ENCODE measurements around the gene CTNNBL1.

The CTNNBL1 gene

DNA sequence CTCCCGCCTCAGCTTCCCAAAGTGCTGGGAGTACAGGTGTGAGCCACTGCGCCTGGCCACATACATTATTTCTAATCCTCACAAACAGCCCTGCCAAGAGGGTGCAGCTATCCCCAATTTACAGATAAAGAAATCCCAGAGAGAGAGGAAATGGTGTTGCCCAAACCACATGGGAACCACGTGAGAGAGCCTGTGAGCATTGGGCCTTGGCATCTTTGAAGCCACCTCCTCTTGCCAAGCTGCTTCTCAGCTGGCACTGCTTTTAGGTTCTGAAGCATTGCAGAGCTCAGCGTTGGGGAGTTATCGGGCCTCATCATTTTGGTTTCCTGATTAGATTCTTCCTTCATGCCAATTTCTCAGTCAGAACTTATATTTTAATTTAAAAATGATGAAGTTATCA, 80.3 kb downstream of the CTNNBL1 start:
- no peak for DNase-seq (ENCODE audit: extremely low read depth in 1 of 2, low read depth in 1 of 2)

DNA sequence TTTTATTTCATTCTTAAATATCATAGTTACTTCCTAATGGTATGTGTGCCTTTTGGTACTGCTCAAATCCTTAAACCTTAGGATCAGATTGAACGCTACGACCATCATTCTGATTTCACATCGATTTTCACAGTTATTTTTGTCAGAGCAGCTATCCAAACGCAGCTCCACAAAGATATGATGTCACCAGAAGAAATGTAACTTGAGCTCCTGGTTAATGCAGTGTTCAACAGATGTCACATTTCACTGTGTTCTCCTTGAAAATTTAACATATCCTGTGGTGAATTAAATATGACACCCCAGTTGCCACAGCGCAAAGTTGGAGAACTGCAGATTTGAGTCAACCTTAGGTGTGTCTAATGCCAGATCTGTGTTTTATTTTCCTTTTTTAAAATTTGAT, 81.4 kb downstream of the CTNNBL1 start:
- DNase-seq (ENCODE audit: extremely low read depth in 1 of 2, low read depth in 1 of 2) = no peak

DNA sequence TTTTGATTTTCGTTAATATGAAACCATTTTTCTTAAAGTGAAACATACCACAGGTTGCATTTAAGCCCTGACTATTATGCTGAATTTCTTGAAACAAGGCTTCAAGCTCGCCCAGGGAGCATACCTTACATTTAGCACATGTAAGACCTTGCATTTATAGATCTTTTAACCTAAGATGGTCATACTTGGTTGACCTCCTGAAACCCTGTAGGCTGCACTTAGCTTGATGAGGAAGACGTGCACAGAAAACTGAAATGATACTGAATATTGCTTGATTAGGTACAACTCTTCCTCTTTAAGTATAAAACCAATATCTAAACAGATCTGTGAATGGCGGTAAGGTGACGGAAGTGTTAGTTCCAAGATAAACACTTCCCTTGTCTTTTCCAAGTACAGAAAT, 82.2 kb downstream of the CTNNBL1 start:
- DNase-seq (ENCODE audit: extremely low read depth in 1 of 2, low read depth in 1 of 2) = no peak

DNA sequence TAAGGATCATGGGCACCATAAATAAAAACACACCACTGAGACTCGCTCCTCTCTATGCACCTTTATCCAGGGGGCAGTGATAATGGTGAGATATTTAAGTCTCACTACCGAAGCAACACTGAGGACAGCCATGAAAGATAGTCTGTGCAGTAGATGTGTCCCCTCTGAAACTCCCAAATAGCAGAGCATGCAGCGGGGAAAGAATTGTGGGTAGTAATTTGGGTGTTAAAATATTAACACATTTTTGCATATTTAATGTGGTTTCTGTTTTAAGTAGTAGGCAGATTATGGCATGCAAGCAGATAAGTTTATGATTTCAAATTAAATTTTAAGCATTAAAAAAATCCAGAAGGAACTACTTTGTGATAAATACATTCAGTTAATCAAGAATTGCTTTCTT, 82.7 kb downstream of the CTNNBL1 start:
- no peak for DNase-seq (ENCODE audit: extremely low read depth in 1 of 2, low read depth in 1 of 2)

DNA sequence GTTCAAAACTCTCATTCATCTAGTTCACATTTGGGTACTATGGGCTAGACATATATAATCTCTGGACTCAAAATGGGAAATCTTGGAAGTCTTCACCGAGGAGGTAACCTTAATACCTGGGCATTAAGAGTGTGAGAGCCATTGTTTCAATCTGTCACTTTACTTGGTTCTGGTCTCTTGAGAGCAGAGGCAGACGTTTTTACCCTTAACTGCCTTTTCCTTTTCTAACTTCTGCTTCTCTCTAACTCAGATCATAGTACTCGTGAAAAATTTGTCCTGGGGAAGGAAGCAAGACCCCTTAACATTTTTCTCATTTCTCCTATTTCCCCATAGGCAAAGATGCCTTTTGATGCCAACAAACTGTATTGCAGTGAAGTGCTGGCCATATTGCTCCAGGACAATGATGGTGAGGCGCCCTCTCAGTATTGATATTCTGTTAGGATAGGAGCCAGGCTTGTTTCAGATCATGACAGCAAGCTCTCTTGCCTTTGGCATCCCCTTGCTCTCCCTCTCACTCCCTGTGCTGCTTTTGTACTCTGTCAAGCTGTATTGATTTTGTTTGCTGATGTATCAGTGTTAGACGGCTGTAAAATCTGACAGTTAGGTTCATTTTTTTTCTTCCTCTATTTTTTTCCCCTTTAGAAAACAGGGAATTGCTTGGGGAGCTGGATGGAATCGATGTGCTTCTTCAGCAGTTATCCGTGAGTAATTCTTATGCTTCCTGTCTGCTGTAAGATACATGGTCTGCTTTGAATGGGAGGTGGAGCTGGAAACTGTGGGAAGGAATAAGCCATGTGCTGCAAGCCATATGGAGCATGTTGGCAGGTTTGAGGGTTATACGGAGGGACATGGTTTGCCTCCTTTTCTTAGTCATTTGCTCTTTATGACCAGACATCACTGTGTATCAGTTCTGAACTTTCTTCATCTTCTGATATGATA, 83.5 kb downstream of the CTNNBL1 start:
- no peak for DNase-seq (ENCODE audit: extremely low read depth in 1 of 2, low read depth in 1 of 2)

DNA sequence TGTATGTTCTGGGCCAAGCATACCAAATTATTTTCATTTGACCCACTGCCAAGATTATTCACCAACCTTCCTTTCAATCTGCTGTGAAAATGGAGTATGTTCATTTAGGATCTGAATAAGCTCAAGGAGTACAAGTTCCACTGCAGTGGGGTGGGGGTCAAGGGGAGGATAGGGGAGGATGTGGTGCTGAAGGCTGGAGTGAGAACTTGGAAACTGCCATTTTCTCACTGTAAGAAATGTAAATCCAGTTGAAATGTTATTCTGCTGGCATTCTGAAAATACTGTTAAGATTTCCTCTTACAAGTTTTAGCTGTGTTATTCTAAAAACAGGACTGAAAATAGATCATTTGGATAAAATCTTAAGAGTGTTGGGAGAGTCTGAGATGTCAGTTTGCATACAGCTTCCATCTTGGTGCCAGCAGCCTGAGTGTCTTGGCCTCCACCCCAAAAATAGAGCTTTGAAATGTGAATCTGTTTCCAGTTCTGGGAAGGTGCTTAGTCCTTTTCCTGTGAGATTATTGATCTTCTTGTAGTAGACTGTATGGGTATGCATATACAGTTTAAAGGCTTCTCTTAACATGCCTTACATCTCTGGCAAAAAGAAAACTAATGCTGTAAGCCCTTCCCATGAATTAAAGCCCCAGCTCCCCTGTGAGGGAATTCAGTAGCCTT, 84.3 kb downstream of the CTNNBL1 start:
- no peak for DNase-seq (ENCODE audit: extremely low read depth in 1 of 2, low read depth in 1 of 2)

DNA sequence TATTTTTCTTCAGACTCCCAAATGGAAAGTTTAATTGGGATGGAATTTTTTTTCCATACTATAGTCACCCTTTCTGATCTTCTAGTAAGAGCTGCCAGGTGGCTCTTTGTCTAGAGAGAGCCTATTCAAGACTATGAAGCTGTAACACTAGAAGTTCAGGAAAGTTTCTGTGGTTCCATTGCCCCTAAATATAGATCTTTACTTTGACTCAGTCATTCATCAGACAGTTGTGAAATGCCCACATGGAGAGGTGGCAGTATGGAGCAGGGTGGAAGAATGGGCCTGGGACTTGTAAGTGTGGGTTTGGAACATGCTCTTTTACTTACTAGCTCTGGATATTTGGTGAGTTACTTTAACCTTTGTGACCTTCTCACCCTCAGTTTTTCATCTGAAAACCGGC, 87.8 kb downstream of the CTNNBL1 start:
- no peak for DNase-seq (ENCODE audit: extremely low read depth in 1 of 2, low read depth in 1 of 2)

DNA sequence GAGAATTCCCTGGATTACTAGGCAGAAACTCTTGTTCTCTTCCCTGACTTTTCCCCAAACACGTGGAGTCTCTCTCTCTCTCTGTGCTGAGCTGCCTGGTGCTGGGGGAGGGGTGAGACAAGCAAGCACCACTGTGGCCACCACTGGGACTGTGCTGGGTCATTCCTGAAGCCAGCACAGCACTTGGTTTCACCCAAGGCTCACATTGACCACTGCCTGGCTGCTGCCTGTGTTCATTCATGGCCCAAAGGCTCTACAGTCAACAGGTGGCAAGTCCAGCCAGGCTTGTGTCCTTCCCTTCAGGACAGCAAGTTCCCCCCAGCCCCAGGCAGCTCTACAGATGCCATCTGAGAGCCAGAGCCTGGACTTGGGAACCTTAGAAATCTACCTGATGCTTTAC, 92.2 kb downstream of the CTNNBL1 start:
- DNase-seq (ENCODE audit: extremely low read depth in 1 of 2, low read depth in 1 of 2) = no peak

DNA sequence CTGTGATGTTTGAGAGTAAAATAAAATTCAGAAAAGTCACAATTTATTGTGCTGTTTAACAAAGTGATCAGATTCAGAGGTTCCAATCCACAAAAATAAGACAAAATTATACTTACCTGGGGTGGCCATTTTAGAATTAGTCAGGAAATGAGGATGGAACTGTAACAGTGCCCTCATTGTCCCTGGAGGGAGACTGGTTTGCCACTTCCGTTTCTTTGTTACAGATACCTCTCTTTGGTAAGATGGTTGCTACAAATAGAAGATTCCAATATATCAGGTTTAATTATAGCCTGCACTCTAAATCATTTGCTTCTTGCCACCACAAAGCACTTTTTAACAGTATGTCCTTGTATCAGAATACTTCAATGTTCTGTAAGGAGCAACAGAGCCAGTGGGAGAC, 95.6 kb downstream of the CTNNBL1 start:
- DNase-seq (ENCODE audit: extremely low read depth in 1 of 2, low read depth in 1 of 2) = no peak

DNA sequence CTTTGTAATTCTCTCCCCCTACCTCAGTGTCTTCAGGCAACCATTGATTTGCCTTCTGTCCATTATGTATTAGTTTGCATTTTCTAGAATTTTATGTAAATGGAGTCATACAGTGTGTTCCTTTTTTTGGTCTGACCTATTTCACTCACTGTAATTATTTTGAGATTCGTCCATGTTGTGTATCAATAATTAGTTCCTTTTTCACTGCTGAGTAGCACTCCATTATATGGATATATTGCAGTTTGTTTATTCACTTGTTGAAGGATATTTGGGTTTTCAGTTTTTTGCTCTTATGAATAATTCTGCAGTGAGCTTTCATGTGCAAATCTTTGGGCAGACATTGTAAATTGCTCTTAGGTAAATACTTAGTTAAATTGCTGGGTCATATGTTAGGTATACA, 97.1 kb downstream of the CTNNBL1 start:
- no peak for DNase-seq (ENCODE audit: extremely low read depth in 1 of 2, low read depth in 1 of 2)

DNA sequence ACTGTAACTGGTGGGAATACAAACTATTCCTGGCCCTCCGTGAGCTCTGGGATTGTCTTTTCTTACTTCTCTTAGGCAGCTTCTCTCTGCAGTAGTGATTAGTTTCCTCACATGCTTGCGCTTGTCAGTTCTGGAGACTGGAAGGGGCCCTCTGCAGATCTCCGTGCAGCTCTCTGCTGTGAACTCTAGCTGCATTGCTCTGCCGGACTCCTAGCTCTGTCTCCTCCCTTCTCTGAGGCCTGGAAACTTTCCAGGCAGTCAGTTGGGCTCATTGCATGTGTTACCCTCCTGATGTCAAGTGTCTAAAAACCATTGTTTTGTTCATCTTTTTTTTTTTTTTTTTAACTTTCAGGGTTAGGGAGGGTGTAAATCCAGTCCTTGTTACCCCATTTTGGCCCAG, 102.3 kb downstream of the CTNNBL1 start:
- DNase-seq (ENCODE audit: extremely low read depth in 1 of 2, low read depth in 1 of 2) = no peak

DNA sequence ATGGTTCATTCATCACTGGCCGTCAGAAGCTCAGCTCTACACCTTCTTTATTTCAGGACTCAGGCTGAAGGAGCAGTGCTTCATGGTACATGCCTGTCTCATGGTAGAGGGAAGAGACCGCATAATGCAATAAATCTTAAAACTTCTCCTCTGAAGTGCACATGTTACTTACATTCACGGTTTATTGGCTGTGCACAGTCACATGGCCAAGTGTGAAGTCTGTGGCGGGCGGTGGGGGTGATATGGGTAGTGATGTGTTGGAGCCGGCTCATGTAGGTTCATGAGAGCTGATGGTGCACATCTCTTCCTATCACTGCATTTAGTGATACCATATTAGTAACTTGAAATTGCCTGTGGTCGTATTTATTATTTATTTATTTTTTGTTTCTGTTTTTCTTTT, 102.9 kb downstream of the CTNNBL1 start:
- DNase-seq (ENCODE audit: extremely low read depth in 1 of 2, low read depth in 1 of 2) = no peak

DNA sequence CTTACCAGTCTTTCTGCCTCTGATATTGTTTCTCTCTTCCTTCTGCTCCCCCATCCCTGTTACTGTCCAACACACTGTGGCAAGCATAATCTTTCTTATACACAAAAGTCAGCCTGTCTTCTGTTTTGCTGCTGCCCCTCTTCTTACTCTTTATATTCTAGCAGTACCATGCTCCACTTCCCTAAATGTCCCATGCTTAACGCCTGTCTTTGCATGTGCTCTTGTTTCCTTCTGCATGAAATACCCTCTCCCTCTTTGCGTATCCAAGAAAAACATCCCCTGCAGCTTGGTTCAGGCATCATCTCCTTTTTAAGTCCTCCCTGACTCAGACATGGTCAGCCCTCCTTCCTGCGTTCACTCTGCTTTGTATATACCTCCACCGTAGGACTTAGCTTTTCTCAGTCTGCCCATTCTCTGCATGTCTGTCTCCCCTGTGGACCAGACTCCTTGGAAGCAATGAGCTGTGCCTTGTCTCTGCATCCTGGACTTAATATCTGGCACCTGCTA, 103.9 kb downstream of the CTNNBL1 start:
- no peak for DNase-seq (ENCODE audit: extremely low read depth in 1 of 2, low read depth in 1 of 2)

DNA sequence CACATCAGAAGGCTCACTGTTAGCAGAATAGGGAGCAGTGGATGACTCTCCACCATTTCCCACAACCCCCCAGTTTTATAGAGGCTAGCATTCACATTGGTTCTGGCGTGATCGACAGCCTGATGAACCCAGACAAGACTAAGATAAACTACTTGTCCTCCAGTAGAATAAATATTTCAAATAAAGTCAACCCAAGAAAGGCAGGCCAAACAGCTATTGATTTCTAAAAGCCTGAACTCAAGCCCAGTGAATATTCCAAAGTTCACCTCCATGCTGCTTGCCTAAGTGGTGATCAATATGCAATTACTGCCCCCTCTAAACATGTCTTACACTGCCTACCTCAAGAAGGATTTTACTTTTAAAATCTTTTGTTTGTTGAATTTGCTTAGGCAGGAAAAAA, 104.5 kb downstream of the CTNNBL1 start:
- DNase-seq (ENCODE audit: extremely low read depth in 1 of 2, low read depth in 1 of 2) = no peak

DNA sequence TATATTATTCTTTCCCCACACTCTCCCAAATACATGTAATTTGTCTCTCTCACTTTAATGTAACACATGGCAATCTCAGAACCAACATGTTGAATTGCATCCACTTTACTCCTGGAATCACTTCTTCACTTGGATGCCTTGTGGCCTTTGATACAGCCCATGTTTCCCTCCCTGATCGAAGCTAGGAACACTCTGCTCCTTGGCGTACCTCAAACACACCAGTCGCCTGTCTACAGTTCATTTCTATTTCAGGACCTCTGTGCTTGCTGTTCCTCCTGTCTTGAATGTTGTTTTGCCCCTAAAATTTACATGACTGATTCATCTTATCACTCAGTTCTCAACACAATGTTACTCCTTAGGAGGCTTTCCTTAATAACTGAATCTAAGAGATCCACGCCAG, 106.8 kb downstream of the CTNNBL1 start:
- DNase-seq (ENCODE audit: extremely low read depth in 1 of 2, low read depth in 1 of 2) = no peak

DNA sequence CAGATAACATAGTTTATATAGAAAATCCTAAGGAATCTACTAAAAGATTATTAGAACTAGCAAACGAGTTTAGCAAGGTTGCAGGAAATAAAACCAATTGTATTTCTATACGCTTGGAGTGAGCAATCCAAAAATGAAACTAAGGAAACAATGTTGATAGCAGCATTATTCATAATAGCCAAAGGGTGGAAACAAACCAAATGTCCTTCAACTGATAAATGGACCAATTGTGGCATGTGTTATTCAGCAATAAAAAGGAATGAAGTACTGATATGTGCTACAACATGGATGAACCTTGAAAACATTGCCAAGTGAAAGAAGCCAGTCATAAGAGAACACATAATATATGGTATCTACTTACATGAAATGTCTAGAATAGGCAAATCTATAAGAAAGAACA, 108.1 kb downstream of the CTNNBL1 start:
- DNase-seq (ENCODE audit: extremely low read depth in 1 of 2, low read depth in 1 of 2) = no peak

DNA sequence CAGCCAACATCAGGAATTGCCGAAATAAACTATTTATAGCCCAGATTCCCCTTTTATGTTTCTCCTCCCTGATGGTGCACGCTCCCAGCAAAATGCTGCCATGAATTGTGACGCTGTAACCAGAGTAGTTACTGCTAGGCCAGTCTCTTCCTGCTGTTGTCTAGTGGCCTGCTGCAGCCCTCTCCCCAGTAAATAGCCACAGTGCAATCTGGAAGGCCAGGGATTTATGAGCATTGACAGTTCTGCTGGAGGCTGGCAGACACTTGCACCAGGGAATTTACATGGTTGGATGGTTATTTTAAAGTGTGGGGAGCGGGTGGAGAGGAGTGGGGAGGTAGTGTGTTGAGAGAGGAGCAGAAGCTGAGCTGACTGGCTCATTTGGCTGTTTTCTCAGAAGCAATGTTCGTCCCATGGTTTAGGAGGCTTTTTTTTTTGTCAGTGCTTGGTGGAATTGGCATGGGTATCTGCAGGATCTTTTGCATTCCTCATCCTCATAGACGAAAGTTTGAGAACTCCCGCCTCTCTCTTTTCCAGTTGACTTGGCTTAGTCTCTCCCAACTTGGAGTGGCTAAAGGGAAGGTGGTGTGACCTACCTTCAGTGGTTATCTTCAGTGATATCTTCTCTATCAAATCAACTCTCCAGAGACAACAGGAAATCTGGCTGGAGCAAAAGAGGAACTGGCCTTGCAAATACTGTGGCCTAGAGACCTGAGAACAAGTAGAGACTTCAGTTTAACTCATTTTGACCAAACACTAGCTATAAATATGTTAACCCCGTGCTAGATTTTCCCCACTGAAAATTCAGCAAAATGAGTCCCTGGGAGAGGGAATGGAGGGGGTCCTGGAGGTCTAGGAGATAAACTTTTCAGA, 109.8 kb downstream of the CTNNBL1 start:
- no peak for DNase-seq (ENCODE audit: extremely low read depth in 1 of 2, low read depth in 1 of 2)

DNA sequence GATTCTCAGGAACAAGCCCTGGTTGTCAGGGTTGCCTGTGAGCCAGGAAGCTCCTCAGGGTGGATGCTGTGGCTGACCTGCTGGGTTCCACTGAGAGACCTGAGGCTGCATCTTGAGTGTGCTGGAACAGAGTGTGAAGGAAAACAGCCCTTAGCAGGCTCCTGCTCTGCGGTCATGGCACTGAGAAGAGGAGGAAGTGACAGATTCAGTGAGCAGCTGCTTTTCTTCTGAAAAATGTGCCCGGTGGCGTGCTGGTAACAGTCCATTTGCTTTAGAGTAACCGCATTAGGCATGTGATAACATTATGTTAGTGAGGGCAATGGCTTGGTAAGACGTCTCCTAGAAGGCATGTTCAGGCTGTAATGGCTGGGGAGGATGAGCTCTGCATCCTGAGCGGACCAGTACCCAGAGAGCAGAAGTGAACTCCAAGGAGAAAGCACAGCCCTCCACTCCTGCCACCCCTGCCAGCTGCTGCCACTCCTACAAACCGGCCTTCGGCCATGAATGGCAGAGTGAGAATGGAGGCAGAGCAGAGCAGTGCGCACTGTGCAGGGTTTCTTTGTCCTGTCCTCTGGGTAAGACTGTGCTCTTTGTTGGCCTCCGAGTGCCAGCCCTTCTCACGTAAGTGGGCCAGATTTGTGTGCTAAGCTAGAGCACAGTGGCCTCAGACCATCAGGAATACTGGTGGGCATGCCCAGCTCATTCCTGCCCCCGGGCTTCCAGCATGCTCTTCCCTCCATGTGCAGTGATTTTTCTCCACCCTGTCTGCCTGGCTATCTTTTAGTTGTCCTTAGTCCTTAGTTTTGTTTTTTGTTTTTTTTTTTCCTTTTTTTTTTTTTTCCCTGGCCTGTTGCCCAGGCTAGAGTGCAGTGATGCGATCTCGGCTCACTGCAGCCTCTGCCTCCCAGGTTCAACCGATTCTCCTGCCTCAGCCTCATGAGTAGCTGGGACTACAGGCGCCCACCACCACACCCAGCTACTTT, 111.0 kb downstream of the CTNNBL1 start:
- no peak for DNase-seq (ENCODE audit: extremely low read depth in 1 of 2, low read depth in 1 of 2)

DNA sequence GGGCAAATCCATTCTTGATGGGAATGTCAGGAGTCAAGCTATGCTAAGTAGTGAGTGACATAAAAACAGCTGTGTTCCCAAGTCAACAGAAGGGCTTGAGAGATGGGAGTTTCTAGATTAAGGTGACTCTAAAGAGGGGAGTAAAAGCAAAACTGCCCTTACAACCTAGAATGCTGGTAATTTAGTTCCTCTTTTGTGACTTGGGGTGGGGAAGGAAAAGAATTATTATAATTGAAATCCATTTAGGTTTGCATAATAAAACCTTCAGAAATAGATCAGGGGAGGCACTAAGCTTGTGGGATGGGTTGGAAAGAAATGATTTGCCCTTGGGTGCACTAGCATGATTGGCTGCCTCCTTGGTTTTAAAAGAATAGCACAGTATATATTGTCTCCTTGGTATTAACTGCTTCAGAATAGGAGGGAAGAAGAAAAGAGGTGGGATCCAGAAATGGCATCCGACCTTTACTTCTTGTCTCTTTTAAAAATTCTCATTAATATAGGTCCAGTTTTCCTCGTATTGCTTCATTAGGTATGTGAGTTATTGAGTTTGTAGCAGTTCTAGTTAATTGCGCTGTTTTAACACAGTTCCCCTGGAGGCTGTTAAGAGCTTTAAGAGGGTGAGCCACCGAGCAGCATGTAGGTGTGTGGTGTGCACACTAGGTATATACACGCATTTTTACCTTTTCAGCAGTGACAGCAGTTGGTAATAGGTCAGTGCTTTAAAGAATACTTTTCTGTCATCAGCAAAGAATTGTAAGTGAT, 113.8 kb downstream of the CTNNBL1 start:
- no peak for DNase-seq (ENCODE audit: extremely low read depth in 1 of 2, low read depth in 1 of 2)

Measured in activated CD8-positive, alpha-beta memory T cell treated with anti-CD3 and anti-CD28 coated beads for 1 hour (primary cell).